ENCODE results near the gene PPP1R14C. TPM values are rescaled to one million over a fixed set of nuclear protein-coding genes. Genes with fewer than 3 reads are reported as not detected.

PPP1R14C gene
- total RNA-seq, 4 donors from 2014 or later = 34.7 to 102 (median 79.7) TPM

GRCh38 chr6:150247803-150248202 is 105.0 kb downstream of the PPP1R14C start:
- Histone ChIP-seq H3K9me3 (no peaks in the 10 kb centered on the region), H3K27ac (no peak overlapping the region), H3K27me3 (no peaks in the 10 kb centered on the region), H3K4me3 (replicated peaks in 1 of 3) (no peak overlapping the region), H3K36me3 (no peaks in the 10 kb centered on the region), H3K4me1 (peaks cover 36 to 43% of the 10 kb centered on the region in 2 donors)
- TF ChIP-seq POLR2A (IDR thresholded peaks at IDR 0.05) (no peak), CTCF (IDR thresholded peaks at IDR 0.05) (no peak)
- 94 to 98% methylated on average over 2 of the region's 2 CpGs for WGBS, 2 donors
- no peak for DNase-seq
- intact Hi-C loops (cut with DNase I) = no loop called here

DNA sequence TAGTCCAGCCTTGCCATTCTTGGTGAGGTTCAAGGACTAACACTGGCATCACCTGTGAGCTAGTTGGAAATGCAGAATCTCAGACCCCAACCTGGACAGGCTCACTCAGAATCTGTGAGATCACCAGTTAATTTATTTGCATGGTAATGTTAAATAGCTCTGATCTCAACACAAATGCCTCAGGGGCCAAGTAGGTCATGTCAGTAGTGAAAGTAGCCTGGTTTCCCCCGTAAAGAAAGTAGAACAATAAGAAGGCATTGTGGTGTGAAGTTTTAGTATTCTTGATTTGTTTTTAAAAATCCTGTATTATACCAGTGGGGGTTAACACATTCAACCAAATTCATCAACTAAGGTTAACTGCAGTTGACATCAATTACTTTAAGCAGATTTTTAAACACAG is 105.5 kb downstream of the PPP1R14C start:
- peaks cover 40 to 48% of the 10 kb centered on the region in 2 donors for H3K4me1 ChIP-seq
- H3K9me3 ChIP-seq = no peaks in the 10 kb centered on the region
- H3K4me3 ChIP-seq (replicated peaks in 1 of 3) = no peak overlapping the region
- no peaks in the 10 kb centered on the region for H3K27me3 ChIP-seq
- intact Hi-C loops (cut with DNase I) = no loop called here
- no peak for DNase-seq
- TF ChIP-seq CTCF (IDR thresholded peaks at IDR 0.05) (no peak), POLR2A (IDR thresholded peaks at IDR 0.05) (no peak)
- WGBS, 2 donors = 70 to 91% methylated on average over 1 of the region's 1 CpG
- no peak overlapping the region for H3K27ac ChIP-seq
- H3K36me3 ChIP-seq = no peaks in the 10 kb centered on the region

DNA sequence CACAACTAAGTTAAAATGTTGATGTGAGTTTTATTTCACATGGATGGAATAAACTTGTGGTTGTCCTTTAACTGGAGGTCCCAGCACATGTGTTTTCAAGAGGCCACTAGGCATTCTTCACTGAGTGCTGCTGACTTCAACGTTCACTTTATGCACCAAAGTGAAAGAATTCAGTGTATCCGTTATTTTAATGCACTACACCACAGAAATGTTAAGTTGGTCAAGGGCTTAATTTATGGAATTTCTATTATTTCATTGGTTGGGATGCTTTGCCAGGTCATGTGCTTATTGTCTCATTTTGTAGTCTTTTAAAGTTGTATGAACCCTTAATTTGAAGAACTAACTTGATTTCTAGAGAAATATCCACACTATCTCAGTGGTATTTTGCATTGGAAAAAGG is 106.4 kb downstream of the PPP1R14C start:
- Histone ChIP-seq H3K27ac (no peak overlapping the region), H3K36me3 (no peaks in the 10 kb centered on the region), H3K9me3 (no peaks in the 10 kb centered on the region), H3K4me1 (peaks cover 46 to 50% of the 10 kb centered on the region in 2 donors), H3K27me3 (no peaks in the 10 kb centered on the region), H3K4me3 (replicated peaks in 1 of 3) (no peak overlapping the region)
- intact Hi-C loops (cut with DNase I) = no loop called here
- 42 to 53% methylated on average over 2 of the region's 2 CpGs for WGBS, 2 donors
- no peak for TF ChIP-seq CTCF (IDR thresholded peaks at IDR 0.05)
- TF ChIP-seq POLR2A (IDR thresholded peaks at IDR 0.05) = no peak
- no peak for DNase-seq

DNA sequence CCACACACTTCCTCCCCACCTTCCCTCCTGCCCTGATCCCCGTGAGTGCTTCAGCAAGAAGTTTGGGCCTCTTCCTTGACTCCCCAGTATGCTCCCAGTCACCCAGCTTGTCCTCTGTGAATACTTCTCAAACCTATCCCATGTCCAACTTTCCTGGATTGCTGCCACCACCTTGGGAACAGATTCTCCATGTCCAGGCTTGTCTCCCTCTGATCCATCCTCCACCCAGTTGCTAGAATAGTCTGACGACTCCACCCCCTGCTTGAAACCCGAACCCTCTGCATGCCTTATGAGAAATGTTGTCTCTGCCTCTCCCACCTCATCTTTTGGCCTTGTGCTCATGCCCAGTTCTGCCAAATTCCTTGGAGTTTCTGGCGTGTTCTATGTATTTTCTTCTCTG is 108.0 kb downstream of the PPP1R14C start:
- 43 to 45% methylated on average over 4 of the region's 4 CpGs for WGBS, 2 donors
- TF ChIP-seq POLR2A (IDR thresholded peaks at IDR 0.05) (no peak), CTCF (IDR thresholded peaks at IDR 0.05) (no peak)

DNA sequence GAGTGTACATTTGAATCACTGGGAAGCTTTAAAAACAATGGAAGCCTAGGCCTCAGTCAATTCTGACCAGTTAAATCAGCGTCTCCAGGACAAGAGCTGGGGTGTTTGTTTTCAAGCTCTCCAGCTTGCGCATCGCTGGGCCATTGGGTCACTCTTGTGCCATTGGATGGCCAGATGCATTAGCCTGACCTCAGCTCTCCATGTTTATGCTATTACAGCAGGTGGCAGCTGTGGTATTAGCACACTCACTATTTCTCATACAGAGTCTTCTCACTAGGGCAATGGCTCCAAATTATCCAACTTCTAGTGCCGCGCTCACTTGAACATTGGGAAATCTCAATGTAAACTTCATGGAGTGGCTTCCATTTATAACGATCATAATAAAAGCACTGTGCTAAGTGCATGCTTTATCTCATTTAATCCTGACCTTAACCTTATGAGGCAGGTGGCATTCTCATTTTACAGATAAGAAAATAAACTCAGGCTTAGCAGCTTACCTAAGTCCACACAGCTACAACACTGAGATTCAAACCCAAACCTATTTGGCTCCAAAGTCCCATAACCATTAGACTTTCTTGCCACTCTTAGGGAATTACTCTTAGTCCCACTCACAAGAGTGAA is 108.8 kb downstream of the PPP1R14C start:
- no peak overlapping the region for H3K4me3 ChIP-seq (replicated peaks in 1 of 3)
- WGBS, 2 donors = 80 to 82% methylated on average over 6 of the region's 6 CpGs
- H3K36me3 ChIP-seq = no peaks in the 10 kb centered on the region
- H3K9me3 ChIP-seq = no peaks in the 10 kb centered on the region
- TF ChIP-seq CTCF (IDR thresholded peaks at IDR 0.05) (no peak), POLR2A (IDR thresholded peaks at IDR 0.05) (no peak)
- H3K27ac ChIP-seq = peak overlapping the region; percentile 1 to 58 (median 52)
- no peaks in the 10 kb centered on the region for H3K27me3 ChIP-seq
- intact Hi-C loops (cut with DNase I) = no loop called here
- DNase-seq = no peak
- H3K4me1 ChIP-seq = peaks cover 42 to 44% of the 10 kb centered on the region in 2 donors

More for the DNA sequence above, 108.0 kb downstream of the PPP1R14C start:
- intact Hi-C loops (cut with DNase I) = no loop called here
- H3K9me3 ChIP-seq = no peaks in the 10 kb centered on the region
- H3K36me3 ChIP-seq = no peaks in the 10 kb centered on the region
- H3K4me3 ChIP-seq (replicated peaks in 1 of 3) = no peak overlapping the region
- peaks cover 42 to 44% of the 10 kb centered on the region in 2 donors for H3K4me1 ChIP-seq
- peak; percentile 51 to 69 for DNase-seq
- H3K27me3 ChIP-seq = no peaks in the 10 kb centered on the region
- peak overlapping the region in 2 of 3 donors; percentile 52 to 58 for H3K27ac ChIP-seq
